ENCODE data around the gene ADRA2A. TPM values are rescaled to one million over a fixed set of nuclear protein-coding genes. Genes with fewer than 3 reads are reported as not detected.

The ADRA2A gene
- total RNA-seq, 4 donors from 2014 or later, result 1.0 to 9.1 (median 3.5) TPM

- intact Hi-C loops (cut with DNase I), result no loop called here
- 78 to 80% methylated on average over 12 of the region's 12 CpGs for WGBS, 2 donors
- no peaks in the 10 kb centered on the region for H3K4me1 ChIP-seq
- H3K4me3 ChIP-seq (replicated peaks in 1 of 3), result no peak overlapping the region
- TF ChIP-seq POLR2A (IDR thresholded peaks at IDR 0.05) (no peak), CTCF (IDR thresholded peaks at IDR 0.05) (no peak)
- H3K27me3 ChIP-seq, result no peaks in the 10 kb centered on the region
- H3K9me3 ChIP-seq, result no peaks in the 10 kb centered on the region
- no peak overlapping the region for H3K27ac ChIP-seq
- H3K36me3 ChIP-seq, result no peaks in the 10 kb centered on the region
- no peak for DNase-seq
Observed at GRCh38 chr10:111113961-111114757, 37.3 kb downstream of the ADRA2A start.

GRCh38 chr10:111114758-111115500, 38.1 kb downstream of the ADRA2A start:
- Histone ChIP-seq H3K4me1 (no peaks in the 10 kb centered on the region), H3K9me3 (no peaks in the 10 kb centered on the region), H3K27ac (no peak overlapping the region), H3K4me3 (replicated peaks in 1 of 3) (no peak overlapping the region), H3K36me3 (no peaks in the 10 kb centered on the region), H3K27me3 (no peaks in the 10 kb centered on the region)
- DNase-seq, result no peak
- WGBS, 2 donors, result 92 to 93% methylated on average over 10 to 11 of the region's 12 CpGs
- intact Hi-C loops (cut with DNase I), result no loop called here
- TF ChIP-seq CTCF (IDR thresholded peaks at IDR 0.05) (no peak), POLR2A (IDR thresholded peaks at IDR 0.05) (no peak)

- no peak for DNase-seq
- intact Hi-C loops (cut with DNase I), result no loop called here
- Histone ChIP-seq H3K4me3 (replicated peaks in 1 of 3) (no peak overlapping the region), H3K4me1 (no peaks in the 10 kb centered on the region), H3K36me3 (no peaks in the 10 kb centered on the region), H3K9me3 (no peaks in the 10 kb centered on the region), H3K27ac (no peak overlapping the region), H3K27me3 (no peaks in the 10 kb centered on the region)
- no peak for TF ChIP-seq CTCF (IDR thresholded peaks at IDR 0.05)
- no peak for TF ChIP-seq POLR2A (IDR thresholded peaks at IDR 0.05)
- 70 to 93% methylated on average over 5 to 8 of the region's 9 CpGs for WGBS, 2 donors
Observed at GRCh38 chr10:111116211-111116610, 39.4 kb downstream of the ADRA2A start.

- Histone ChIP-seq H3K27ac (no peak overlapping the region), H3K36me3 (no peaks in the 10 kb centered on the region), H3K27me3 (no peaks in the 10 kb centered on the region), H3K4me3 (replicated peaks in 1 of 3) (no peak overlapping the region), H3K4me1 (no peaks in the 10 kb centered on the region), H3K9me3 (no peaks in the 10 kb centered on the region)
- 83 to 85% methylated on average over 12 to 16 of the region's 16 CpGs for WGBS, 2 donors
- intact Hi-C loops (cut with DNase I), result no loop called here
- no peak for TF ChIP-seq POLR2A (IDR thresholded peaks at IDR 0.05)
- TF ChIP-seq CTCF (IDR thresholded peaks at IDR 0.05), result no peak
- DNase-seq, result no peak
Observed at GRCh38 chr10:111116762-111117445, 40.1 kb downstream of the ADRA2A start.
